SKM-1 (cell line): ENCODE measurements around the gene NSD1.
"Not testable (repeated sequence)": the region's sequence is repeated elsewhere in the genome, so short reads cannot be mapped to it uniquely, and the experiment has no call there.

Experiments
- DNase-seq: peaks from one replicate; lab custom pipeline; 2025; ENCODE audit not compliant: unreplicated experiment; lab: John Stamatoyannopoulos, UW

The NSD1 gene

DNA sequence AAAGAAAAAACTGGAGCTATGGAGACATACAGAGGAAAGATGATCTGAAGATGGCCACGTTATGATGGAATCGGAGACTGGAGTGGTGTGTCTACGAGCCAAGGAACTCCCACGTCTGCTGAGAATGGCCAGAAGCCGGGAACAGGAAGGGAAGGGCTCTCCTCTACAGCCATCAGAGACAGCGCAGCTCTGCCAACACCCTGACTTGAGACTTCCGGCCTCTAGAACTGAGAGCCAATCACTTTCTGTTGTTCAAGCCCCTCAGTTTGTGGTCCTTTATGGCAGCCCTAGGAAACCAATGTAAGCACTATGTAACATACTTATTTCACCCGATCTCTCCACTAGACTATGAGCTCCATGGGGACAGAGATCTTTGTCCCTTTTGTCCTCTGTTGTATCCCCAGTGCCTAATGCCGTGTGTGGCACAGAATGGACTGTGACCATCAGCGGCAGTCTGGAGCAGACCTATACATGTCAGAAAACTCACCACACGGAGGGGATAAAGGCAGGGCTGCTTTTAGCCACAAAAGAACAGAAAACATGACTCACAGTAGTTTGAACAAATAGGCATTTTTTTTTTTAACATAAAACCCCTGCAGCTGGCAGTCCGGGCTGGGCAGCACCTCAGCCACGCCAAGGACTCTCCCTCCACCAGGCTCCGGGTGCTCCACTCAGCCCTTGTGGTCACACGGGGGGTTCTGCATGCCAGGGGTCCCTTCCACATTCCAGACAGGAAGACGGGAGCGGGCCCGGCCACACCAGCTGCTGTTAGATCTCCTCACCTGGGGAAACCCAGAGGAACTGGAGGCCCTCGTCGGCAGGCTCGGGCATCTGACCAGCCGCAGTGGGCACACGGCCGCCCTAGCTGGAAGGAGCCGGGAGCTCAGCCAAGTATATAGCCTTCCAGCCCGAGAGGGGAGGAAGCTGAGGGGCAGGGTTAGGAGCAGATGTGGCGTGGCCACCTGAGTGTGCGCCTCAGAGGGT, 194.3 kb downstream of the NSD1 start:
- DNase-seq, result no peak

DNA sequence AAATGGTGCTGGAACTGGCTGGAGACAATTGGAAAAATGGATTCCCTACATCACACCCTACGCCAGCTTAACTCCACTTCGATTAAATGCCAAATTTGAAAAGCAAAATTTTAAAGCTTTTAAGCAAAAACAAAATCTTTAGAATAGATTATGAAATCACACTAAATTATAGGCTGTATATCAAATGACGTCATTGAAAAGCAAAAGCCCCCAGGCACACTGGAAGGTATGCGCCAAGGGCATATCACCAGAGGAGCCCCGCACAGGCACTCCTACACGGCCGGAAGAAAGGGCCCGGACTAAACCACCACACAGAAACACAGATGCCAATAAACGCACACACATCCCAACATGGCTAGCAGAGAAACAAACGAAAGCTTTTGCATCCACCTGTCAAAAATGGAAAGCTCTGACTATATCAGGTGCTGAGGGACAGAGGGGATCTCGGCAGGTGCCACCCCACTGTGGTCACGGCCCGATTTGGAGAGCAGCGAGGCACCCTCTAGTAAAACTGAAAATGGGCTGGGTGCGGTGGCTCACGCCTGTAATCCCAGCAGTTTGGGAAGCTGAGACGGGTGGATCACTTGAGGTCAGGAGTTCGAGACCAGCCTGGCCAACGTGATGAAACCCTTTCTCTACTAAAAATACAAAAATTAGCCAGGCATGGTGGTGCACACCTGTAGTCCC, 195.1 kb downstream of the NSD1 start:
- no peak for DNase-seq

DNA sequence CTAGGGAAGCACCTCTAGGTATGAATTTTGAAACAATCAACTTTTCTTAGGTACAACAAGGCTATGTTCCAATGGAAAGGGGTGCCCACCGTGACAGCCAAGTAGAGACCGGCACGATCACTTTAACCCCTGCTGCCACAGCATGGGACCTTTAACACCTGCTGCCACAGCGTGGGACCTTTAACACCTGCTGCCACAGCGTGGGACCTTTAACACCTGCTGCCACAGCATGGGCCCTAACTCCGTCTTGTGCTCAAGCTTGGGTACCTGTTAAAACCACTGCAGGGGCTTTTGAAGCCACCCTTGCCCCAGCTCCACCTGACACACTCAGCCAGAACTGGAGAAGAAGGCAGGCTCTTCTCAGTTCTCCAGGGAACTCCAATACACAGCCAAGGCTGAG, 196.3 kb downstream of the NSD1 start:
- DNase-seq, result no peak

DNA sequence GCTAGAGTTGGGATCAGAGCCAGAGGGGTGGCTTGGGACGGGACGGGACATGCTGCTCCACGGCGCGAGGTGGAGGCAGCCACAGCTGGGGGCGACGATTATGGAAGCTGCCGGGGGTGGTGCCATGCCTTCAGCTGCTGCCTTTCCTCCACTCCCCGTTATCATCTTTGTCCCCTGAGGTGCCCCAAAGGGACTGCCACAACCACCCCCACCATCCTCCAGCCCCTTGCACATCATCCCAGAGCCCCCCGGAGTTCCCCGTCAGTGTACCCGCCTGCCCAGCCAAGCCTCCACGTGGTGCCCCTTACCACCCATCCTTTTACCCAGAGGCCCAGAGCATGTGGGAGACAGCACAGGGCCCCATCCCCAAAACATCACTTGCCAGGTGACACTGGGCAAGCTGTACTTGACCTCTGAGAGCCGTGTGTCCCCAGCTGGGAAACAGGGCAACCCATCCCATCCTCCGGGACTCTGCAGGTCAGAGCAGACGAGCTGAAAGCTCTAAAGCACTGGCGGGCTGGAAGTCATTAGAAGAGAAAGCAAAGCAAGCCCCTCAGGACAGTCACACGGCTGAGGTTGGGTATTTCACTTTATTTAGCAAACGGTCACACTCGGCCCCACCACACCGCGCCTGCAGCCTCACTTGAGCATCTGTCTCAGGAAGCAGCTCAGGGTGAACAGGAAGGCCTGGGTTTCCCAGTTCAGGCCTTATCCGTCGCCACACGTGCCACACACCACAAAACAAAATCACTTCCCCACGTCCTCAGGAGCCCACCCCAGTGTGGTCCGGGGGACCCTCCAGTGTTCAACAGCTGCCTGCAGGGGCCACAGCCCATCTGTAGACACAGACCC, 197.6 kb downstream of the NSD1 start:
- no peak for DNase-seq

DNA sequence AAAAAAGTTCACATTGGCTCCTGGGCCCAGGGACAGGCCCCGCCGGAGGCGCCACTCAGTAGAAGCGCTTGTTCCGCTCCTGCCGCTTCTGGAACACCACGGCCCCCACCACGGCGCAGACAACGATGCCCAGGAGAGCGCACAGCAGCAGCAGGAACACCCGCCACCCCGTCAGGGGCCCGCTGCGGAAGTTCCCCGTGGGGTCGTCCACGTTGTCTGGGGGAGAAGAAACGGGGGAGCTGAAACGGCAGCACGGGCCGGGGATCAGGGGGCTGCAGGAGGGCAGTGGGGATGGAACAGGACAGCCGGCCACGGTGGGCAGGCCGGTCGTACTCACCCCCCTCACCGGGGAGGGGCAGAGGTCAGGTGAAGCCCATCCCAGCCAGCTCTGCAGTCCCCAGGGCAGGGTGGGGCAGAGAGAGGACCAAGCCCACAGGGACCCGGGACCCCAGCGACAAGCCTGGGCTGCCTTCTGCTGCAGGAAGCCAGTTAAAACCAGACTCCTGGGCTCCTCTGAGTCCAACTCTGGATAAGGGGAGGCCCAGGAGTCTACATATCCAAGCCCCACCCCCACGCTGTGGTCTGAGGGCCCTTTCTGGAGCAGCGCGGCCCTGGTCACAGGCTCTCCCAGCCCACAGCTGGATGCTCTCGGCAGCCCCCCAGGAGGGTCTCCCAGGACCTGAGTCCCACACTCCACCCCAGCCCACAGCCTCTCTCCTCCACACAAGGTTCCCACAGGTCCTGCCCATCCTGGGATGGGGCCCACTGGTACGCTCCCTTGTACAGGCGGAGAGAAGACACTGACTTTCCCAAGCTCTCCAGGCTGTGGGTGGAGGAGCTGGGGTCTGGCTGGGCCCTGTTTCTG, 198.7 kb downstream of the NSD1 start:
- no peak for DNase-seq

DNA sequence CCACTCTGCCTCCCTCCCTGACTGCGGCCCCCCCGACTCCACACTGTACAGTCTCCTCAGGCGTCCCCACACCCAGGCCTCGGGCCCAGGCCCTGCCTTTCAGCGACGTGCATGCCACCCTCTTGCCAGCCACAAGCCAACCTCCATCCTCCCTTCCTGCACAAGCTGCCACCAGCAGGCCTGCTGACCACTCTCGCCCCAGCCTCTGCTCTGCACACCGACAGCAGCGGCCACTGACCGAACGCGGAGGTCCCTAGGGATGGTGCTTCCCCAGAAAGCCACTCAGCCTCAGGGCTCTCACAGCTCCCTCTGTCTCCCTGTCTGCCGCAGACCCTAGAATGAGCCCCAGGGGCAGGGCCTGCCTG, 199.3 kb downstream of the NSD1 start:
- no peak for DNase-seq

DNA sequence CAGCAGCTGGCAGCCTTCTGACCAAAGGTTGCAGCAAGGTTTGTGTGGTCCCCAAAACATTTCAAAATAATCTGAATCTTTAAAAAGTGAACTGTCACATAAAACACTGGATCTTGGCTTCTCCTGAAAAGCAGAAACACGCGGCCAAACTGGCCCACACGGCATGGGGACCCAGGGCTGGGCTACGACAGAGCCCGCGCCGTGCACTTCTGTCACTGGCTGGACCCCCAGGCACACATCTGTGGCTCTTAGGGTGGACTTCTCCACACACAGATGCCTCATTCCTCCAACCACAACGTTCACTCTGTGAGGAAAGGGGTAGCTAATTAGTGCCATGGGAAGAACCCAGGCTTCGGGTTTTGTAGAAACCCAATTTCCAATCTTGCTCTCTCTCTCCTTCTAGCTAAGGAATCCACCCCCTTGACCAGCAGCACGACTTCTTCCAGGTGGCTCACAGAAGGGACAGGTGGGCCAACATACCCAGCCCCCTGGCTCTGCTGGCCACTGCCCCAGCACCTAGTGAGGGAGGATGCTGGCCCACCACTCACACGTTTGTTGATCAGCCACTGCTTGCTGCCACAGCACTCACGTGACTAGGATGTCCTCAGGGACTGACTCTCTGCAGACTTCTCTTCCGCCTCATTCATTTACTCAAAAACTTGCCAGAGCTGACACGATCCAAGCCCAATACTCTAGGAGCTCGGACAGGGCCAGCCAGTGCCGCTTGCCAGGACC, 200.0 kb downstream of the NSD1 start:
- DNase-seq, result no peak

DNA sequence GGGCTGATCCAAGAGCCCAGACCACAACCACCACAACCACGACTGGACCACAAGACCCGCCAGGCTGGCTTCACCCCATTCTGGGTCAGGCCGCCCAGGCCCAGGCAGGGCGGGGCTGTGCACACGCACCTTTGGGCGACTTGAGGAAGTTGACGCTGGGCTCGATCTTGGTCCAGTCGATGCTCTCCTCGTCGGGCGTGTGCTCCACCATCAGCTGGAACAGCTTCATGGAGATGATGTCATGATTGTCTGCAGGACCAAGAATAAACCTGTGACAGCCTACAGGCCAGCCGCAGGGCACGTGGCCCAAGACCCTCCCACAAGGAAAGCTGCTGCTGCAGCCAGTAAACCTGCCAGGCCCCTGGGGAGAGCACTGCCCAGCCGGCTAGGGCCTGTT, 200.6 kb downstream of the NSD1 start:
- no peak for DNase-seq

DNA sequence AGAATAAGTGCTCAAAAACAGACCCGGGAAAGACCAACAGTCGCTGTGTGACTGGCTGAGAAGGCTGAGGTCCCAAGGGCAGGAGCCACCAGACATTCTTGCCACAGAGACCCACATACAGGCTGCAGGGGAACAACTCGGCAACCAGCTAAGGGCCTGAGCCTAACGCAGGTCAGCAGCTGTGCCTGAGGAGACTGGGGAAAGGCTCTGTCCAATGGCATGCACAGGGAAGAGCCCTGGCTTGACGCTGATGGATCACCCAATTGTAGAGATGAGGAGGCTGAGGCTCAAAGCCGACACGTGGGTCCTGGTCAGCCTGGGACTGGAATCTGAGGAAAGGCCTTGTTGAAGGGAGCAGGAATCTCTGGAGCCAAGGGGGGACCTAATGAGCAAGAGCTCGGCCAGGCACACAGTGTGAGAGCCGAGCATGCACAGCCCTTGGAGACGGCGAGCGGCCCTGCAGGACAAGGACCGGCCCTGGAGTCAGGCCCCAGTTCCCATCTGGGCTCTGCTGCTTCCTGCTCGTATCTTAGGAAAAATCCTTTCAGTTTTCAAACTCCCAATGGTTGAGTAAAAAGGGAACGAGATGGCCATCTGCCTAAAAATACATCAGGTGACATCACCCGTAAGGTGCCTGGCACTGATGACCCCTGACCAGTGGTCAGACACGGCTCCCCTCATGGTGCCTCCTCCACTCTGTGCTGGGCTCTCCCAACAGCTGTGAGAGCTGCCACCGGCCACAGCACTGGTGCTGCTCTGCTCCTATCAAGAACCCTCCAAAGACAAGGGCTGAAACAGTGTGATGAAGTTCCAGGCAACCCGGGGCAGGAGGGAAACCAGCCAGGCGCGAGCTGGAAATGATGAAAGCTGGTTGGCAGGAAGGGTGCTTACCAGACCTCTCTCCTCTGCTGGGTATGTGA, 201.5 kb downstream of the NSD1 start:
- no peak for DNase-seq

DNA sequence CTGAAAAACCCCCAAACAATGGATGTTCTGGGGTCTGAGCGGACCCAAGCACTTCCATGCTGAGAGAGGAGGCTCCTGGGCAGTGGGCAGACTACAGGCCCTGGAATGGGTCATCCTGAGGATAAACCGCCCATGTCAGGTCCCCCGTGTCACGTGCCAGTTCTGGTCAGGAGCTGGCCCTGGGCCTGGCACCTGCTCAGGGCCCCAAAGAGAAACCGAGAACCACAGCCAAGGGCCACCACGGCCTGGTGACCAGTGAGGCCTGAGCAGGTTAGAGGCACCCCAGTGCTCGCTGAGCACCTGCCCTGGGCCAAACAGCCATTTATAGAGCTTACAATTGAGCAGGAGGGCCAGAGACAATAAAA, 202.1 kb downstream of the NSD1 start:
- no peak for DNase-seq

DNA sequence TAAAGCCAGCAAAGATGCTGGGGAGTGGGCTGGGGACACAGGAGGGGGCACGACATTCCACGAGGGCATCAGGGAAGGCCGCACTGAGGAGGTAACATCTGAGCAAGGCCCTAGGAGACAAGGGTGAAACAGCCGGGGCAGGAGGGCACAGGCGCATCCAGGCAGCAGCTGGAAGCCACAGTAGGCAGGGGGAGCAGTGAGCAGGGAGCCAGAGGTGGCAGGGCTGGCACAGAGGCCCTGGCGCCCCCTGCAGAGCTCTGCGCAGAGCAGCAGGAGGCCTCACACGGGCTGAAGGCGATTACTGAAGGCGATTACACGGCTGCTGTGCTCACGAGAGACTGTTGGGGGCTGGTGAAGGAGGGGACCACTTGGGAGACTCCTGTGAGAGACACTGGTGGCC, 202.5 kb downstream of the NSD1 start:
- DNase-seq, result no peak

DNA sequence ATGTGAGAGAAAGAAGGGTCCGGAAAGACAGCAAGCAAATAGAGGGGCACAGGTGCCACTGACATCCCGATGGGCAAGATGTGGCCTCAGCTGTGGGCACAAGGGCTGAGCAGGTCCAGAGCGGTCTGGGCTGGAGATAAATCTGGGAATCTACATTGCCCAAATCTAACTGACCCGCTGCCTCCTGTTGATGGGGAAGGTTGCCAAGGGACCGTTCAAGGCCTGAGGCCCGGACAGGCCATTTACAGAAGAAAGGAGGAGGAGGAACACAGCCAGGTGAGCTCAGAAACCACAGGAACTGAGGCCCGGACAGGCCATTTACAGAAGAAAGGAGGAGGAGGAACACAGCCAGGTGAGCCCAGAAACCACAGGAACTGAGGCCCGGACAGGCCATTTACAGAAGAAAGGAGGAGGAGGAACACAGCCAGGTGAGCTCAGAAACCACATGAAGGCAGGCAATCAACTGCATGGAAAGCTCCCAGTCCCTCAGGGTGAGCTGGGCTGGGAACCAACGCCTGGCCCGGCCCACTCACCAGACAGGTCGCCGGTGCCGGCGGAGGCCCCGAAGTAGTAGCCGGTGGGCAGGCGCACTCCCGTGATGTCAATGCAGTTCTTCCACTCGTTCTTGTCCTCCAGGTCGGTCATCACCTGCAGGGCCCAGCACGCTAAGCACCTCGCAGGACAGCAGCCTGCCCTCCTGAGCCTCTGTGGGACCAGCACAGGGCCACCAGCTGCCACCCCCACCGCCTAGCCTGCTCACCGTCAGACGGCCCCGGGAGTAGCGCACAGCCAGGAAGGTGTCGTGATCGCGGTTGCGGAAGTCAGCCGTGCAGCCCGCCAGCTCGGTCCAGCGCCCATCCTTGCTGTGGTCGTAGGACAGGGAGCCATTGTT, 203.3 kb downstream of the NSD1 start:
- no peak for DNase-seq

DNA sequence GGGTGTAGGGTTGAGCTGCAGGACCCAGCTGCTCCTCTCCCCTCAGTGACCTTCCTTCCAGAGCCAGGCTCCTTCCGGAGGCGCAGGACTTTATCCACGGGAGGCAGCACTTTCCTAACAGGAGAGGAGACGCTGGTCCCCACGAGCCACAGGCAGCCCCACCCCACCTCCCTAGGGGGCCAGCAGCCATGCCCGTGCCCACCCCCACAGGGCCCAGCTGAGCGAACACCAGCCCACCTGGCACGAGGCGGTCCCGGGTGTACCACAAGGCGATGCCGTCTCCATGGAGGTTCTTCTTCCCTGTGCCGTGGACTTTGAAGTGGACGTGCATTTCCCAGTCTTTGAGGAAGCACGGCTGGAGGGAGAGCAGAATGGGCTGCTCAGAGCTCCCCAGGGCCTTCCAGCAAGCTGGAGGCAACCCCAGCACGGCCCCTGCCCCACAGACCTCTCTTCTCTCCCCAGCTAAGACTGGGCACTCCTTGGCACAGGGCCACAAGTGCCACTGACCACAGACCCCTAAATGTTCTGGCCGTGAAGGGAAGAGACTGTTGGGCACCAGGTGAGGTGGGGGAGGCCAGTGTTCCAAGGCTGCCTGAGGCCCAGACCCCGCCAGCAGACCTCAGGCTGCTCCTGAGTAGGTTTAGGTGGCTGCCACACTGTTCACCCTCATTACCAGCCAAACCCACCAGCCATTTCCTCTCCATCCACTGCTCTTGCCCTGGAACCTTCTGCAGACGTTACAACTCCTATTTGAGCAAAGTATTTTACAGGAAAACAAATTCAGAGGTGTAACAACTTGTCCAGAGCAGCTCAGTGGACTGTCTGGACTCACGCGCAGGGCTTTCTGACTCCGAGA, 204.9 kb downstream of the NSD1 start:
- no peak for DNase-seq

DNA sequence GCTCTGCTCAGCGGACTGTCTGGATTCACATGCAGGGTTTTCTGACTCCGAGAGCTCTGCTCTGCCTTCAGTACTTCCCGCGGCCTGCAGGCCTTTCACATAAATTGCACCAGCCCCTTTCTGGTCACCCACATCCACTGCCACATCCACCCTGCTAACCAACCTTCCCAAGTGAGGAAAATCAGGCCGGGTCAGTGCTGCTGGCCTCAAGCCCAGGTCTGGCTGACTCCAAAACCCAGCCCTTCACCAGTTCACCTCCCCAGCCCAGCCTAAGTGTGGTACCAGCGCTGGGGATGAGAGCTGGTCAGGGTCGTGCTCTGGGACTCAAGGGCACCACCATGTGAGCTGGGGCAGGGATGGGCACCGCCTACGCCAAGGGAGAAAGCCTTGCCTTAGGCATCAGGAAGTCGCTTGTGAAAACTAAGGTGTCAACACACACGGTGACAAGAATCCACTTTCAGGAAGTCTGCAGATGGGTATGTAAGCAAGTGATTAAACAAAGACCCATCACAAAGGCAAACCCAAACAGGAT, 205.6 kb downstream of the NSD1 start:
- DNase-seq, result no peak

DNA sequence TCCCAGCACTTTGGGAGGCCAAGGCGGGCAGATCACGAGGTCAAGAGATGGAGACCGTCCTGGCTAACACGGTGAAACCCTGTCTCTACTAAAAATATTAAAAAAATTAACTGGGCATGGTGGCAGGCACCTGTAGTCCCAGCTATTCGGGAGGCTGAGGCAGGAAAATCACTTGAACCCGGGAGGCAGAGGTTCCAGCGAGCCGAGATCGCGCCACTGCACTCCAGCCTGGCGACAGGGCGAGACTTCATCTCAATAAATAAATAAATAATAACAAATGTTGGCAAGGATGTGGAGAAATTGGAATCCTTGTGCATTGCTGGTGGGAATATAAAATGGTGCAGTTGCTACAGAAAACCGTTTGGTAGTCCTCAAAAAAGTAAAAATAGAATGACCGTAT, 209.4 kb downstream of the NSD1 start:
- not testable (repeated sequence) for DNase-seq

DNA sequence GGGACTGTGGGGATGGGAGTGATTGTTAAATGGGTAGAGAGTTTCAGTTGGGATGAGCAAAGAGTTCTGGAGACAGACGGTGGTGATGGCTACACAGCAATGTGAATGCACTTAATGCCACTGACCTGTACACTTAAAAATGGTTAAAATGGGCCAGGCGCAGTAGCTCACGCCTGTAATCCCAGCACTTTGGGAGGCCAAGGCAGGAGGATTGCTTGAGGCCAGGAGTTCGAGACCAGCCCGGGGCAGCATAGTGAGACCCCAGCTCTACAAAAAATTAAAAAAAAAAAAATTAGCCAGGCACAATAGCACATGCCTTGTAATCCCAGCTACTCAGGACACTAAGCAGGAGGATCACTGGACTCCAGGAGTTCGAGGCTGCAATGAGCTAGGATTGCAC, 210.2 kb downstream of the NSD1 start:
- DNase-seq, result no peak

DNA sequence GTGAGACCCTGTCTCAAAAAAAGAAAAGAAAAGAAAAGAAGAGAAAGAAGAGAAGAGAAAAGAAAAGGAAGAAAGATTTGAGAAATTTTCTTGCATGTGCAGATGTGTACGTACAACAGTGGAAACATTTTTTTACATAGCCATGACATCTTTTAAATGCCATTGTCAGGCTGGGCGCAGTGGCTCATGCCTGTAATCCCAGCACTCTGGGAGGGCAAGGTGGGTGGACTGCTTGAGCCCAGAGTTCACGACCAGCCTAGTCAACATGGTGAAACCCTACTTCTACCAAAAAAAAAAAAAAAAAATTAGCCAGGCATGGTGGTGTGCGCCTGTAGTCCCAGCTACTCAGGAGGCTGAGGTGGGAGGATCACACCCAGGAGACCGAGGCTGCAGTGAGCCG, 211.3 kb downstream of the NSD1 start:
- no peak for DNase-seq
